Mammary epithelial cell (primary cell): ENCODE measurements around the gene COPZ1.

Source experiments
- CTCF ChIP-seq, 2 donors: IDR thresholded peaks in 1 of 2; conservative IDR thresholded peaks in 1 of 2; 2 replicates each; pipeline ENCODE4 v1.5.1; 2011 to 2012; ENCODE audit warnings: inconsistent platforms in 2 of 2, low read length in 2 of 2, mild to moderate bottlenecking in 2 of 2, control low read depth in 1 of 2, low read depth in 1 of 2; ENCODE audit not compliant: insufficient read depth in 1 of 2; ENCODE audit errors: extremely low read depth in 1 of 2
- EZH2 ChIP-seq: IDR thresholded peaks from 2 replicates; pipeline ENCODE4 v1.6.1; 2012; ENCODE audit warnings: low read length, inconsistent platforms, borderline replicate concordance

DNA sequence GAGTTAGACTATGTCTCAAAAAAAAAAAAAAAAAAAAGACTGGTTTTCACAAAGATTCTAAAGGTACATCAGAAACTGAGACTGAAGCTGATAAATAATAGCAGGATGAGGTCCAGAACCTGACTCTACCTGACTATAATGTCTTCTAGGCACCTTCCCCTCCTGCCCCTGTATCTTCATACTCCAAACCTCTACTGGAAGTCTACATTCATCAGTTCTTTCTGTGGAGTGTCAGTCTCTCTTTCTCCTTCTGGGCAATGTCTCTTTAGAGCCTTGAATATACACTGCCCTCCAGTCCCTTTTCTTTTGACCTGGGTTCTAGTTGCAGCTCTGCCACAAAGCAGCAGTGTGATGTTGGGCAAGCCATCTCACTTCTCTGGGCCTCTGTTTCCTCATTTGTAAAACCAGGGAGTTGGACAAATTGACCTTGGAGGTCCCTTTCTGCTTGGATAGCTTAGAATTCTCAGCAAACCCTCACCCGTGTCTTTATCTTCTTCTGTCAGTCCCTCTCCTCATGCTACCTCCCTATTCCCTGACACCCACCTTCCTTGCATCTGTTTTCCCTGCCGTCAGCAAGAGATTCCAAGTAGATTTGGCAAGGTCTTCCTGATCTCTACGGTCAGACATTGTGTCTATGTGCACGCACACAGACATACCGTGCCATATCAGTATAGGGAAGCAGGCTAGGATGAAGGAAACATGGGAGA is 28.4 kb upstream of the COPZ1 start:
- no peak for TF ChIP-seq CTCF (conservative IDR thresholded peaks at IDR 0.05 in 1 of 2, IDR thresholded peaks at IDR 0.05 in 1 of 2; ENCODE audit: extremely low read depth in 1 of 2, insufficient read depth in 1 of 2, low read depth in 1 of 2, low read length in 2 of 2)
- TF ChIP-seq EZH2 = no peak
